ENCODE data around the gene NUP153.
"Not testable (repeated sequence)": the region's sequence is repeated elsewhere in the genome, so short reads cannot be mapped to it uniquely, and the experiment has no call there.

NUP153 gene

DNA sequence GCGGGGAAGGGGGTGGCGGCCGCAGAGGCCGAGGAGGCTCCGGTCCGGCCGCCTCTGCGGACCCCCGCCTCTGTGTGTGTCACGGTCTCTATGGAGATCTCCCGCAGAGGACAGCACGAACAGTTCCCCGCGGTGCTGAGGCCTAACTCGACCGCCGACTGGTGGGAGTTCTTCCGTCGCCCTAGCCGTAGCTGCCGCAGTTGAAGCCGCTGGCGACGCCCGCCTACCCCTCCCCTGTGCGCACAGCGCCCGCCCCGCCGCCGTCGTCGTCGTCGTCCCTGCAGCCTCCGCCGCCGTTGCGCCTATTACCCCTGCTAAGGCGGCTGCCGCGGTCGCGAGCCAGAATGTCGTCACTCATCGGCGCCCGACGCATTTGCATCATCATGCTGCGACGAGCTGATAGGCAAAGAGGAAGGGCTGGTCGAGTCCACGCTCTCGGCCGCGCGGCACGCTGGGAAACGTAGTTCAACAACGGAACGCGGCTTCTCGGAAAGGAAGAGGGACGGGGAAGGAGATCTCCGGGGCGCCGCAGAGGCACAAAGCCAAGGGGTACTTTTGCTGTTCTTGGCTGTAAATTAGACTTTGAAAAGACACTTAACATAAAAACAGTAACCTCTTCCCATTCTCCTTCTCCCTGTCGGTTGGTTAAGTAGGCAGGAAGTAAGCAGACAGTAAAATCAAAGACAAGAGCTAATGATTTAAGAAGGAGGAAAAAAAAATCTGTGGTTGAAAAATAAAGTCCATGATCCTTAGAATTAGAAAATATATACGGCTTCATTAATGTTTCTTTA lies at the start of gene NUP153:
Gene NUP153, minus strand, starts transcription at position 346 of the 791 bp plus-strand sequence. CDS start 538 bp downstream, outside the sequence.
- peak; percentile 96 for DNase-seq

DNA sequence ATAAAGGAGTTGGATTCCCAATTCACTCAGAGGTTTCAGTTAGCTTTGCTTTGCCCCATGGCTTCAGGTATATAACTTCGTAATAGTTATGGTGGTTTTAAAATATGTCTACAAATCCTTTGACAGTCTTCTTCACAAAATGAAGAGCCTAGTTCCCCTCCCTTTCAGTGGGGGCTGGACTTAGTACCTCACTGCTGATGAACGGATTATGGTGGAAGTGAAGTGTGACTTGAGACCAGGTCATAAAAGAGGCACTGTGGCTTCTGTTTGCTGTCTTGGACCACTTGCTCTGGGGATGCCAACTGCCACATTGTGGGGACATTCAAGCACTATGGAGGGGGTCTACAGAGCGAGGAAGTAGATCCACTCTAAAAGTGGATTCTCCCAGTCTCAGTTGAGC lies 47.5 kb upstream of the NUP153 start:
- DNase-seq: no peak

DNA sequence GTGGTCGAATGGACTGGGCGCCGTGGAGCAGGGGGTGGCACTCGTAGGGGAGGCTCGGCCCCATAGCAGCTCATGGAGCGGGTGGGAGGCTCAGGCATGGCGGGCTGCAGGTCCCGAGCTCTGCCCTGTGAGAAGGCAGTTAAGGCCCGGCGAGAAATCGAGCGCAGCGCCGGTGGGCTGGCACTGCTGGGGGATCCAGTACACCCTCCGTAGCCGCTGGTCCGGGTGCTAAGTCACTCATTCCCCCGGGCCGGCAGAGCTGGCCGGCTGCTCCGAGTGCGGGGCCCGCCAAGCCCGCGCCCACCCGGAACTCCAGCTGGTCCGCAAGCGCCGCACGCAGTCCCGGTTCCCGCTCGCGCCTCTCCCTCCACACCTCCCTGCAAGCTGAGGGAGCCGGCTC lies 38.6 kb upstream of the NUP153 start:
- not testable (repeated sequence) for DNase-seq

DNA sequence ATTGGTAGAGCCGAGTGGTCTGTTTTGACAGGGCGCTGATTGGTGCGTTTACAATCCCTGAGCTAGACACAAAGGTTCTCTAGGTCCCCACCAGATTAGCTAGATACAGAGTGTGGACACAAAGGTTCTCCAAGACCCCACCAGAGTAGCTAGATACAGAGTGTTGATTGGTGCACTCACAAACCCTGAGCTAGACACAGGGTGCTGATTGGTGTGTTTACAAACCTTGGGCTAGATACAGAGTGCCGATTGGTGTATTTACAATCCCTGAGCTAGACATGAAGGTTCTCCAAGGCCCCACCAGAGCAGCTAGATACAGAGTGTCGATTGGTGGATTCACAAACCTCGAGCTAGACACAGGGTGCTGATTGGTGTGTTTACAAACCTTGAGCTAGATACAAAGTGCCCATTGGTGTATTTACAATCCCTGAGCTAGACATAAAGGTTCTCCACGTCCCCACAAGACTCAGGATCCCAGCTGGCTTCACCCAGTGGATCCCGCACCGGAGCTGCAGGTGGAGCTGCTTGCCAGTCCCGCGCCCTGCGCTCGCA lies 38.1 kb upstream of the NUP153 start:
- not testable (repeated sequence) for DNase-seq

DNA sequence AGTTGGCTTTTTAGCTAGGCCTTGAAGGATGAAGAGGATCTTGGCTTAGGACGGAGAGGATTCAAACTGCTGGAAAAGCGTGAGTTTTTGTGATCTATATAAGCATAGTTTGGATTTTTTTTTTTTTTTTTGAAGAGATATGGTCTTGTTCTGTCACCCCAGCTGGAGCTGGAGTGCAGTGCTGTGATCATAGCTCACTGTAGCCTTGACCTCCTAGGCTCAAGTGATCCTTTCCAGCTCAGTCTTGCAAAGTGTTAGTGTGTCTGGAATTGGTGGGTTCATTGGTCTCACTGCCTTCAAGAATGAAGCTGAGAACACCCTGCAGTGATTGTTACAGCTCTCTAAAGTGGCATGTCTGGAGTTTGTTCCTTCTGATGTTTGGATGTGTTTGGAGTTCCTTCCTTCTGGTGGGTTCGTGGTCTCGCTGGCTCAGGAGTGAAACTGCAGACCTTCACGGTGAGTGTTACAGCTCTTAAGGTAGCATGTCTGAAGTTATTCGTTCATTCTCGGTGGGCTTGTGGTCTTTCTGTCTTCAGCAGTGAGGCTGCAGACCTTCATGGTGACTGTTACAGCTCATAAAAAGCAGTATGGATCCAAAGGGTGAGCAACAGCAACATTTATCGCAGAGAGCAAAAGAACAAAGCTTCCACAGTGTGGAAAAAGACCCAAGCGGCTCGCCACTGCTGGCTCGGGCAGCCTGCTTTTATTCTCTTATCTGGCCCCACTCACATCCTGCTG lies 37.5 kb upstream of the NUP153 start:
- no peak for DNase-seq

DNA sequence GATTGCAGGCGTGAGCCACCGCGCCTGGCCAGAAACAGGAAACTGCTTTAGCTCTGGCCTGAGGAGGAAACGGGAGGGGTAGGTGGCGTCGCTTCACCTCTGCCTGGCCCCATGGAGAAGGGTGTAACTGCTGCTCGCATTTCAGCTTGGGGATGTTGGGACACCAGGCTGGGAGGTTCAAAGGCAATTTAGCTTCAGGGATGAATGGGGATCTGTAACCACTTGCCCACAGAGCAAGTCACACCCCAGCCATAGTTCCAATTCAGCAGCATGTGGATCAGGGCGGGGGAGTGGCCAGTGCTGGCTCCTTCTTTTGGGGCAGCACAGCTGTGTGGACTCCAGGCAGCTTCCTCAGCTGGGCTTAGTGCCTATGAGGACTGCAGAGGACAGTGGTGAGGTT lies 34.8 kb upstream of the NUP153 start:
- no peak for DNase-seq

DNA sequence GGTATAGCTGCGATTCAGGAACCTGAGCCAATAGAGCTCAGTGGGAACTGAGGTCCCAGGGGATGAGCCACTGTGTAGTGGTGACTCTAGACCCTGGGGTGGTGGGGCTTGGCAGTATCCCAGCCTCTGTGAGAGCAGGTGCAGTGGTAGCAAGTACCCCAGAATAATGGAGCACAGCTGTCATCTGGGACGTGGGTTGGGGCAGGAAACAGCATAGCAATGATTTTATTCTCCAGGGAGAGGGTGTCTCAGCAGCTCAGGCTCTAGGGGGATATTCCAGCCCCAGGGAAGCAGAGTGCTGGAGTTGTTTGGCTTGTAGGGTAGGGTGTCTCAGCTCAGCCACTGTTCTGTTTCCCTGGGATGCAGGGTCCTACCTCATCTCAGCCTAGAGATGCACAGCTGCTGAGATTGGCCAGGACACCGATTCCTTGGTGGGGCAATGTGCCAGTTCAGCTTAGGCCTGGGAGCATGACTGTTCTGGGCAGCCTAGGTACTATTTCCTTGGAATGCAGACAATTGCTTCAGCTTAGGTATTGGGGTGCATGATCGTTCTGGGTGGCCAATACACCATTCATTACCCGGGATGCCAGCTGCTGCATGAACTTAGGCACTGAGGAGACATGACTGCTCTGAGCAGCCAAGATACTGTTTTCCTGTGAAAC lies 34.0 kb upstream of the NUP153 start:
- peak; percentile 40 for DNase-seq

DNA sequence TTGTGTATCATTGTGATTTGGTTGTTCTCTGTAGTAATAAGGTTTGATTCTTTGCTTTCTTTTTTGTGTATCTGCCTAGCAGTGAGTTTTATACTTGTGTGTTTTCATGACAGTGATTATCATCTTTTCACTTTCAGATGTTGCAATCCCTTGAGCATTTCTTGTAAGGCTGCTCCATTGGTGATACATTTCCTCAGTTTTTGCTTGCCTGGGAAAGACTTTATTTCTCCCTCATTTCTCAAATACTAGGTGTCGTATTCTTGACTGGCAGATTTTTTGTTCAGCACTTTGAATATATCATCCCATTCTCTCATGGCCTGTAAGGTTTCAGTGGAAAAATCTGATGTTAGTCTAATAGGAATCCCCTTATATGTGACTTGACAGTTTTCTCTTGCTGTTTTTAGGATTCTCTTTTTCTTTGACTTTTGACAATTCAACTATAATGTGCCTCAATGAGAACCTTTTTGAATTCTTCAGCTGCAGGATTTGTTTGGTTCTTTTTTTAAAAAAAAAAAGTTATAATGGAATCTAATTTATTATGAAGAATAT lies 31.1 kb upstream of the NUP153 start:
- no peak for DNase-seq

DNA sequence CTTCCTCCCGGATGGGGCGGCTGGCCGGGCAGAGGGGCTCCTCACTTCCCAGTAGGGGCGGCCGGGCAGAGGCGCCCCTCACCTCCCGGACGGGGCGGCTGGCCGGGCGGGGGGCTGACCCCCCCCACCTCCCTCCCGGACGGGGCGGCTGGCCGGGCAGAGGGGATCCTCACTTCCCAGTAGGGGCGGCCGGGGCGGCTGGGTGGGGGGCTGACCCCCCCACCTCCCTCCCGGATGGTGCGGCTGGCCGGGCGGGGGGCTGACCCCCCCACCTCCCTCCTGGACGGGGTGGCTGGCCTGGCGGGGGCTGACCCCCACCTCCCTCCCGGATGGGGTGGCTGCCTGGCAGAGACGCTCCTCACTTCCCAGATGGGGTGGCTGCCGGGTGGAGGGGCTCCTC lies 28.6 kb upstream of the NUP153 start:
- not testable (repeated sequence) for DNase-seq

DNA sequence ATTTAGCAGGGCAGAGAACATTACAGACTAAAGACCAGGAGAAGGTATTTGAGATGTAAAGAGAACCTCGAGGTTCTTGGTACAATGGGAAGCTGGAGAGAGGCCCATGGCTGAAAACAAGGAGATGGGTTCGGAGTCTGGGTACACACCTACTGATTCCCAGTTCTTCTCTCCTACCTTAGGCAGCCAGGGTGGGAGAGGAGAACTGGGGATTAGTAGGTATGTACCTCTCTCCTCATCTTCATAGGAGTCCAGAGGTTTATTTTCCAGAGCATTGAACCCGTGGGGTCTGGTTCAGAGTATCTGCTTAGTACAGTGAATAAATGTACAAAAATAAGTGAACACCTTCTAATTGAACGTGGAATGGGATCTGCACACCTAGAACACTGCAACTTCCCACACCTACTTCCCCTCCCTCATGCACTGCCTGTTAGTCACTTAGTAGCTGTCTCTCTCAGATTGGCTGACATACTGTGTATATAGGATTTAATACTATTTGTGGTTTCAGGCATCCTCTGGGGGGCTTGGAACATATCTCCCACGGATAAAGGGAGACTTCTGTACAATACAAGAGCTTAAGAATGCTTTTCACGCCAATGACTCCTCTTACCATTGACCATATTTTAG lies 23.5 kb upstream of the NUP153 start:
- DNase-seq: no peak

DNA sequence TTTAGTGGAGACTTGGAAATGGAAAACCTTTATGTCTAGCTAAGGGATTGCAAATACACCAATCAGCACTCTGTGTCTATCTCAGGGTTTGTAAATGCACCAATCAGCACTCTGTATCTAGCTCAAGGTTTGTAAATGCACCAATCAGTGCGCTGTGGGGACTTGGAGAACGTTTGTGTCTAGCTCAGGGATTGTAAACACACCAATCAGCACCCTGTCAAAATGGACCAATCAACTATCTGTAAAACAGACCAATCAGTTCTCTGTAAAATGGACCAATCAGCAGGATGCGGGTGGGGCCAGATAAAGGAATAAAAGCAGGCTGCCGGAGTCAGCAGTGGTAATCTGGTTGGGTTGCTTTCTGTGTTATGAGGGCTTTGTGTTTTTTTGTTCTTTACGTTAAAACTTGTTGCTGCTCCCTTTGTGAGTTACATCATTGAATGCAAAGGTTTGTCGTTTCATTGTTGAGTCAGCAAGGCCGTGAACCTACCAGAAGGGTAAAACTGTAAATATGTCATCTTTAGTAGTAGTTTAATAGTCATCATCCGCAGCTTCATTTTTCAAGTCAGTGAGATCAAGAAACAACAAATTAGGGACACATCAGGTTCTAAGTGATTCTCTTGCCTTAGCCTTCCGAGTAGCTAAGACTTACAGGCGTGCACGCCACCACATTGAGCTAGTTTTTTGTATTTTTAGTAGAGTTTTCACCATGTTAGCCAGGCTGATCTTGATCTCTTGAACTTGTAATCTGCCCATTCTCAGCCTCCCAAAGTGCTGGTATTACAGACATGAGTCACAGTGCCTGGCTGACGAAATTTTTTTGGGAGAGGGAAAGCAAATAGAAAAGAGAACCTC lies 22.7 kb upstream of the NUP153 start:
- no peak for DNase-seq

DNA sequence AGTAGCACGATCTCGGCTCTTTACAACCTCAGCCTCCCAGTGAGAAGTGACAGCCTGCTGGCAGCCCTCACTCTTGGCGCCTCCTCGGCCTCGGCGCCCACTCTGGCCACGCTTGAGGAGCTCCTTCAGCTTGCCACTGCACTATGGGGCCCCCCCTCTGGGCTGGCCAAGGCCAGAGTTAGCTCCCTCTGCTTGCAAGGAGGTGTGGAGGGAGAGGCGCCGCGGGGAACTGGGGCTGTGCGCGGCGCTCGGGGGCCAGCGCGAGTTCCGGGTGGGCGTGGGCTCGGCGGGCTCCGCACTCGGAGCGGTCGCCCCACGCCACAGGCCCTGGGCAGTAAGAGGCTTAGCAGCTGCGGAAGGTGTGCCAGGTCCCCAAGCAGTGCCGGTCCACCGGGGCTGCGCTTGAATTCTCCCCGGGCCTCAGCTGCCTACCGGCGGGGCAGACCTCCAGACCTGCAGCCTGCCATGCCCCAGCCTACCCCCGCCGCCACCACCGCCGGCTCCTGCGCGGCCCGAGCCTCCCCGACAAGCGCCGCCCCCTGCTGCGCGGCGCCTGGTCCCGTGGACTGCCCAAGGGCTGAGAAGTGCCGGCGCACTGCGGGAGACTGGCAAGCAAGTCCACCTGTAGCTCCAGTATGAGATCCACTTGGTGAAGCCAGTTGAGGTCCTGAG lies 22.0 kb upstream of the NUP153 start:
- no peak for DNase-seq

DNA sequence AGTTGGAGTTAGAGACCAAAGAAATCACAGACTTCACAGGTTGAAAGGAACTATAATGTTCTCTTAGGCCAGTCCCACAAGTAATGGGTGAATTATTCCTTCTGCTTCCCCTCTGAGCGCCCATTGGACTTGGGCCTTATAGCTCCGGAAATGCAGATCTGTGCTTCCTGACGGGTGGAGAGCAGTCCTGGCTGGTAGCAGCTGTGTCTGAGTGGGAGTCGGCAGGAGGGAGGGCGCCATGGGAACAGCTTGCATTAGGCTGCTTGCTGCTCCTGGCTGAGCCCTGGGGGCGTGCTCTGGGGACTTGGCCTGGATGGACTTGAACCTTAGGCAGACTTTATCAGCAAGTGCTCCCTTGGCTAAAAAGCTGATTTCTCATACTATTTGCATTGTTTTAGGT lies 18.4 kb upstream of the NUP153 start:
- peak; percentile 26 for DNase-seq

DNA sequence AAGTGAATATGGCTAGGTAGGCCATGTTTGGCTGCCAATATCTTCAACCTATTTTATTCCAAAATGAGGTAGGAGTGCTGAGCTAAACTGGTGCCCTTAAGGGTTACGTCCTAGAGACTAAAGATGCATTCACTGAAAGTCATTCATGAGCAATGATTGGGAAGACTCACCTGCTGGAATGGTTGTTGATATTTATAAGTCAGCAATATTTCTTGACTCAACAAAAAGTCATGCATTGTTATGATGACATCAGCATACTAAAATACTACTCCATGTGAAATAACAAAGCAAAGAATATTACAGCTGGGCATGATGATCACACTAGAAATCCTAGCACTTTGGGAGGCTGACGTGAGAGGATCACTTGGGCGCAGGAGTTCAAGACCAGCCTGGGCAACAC lies 17.6 kb upstream of the NUP153 start:
- DNase-seq: no peak

DNA sequence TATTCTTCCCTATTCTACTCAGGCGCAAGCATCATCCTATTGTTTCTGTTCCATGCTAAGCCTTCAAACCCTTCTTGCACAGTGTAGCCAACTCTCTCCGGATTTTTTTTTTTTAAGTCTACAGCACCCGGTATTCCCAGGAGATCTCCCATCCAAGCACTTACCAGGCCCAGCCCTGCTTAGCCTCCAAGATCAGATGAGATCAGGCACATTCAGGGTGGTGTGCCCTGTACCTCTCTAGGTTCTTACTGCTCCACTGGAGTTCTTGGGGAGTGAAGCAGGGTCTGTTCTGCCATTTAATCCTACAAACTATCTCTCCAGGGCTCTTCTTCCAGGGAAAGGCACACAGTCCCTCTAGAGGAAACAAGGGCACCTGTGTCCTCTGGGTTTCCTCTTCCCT lies 14.9 kb upstream of the NUP153 start:
- DNase-seq: no peak

DNA sequence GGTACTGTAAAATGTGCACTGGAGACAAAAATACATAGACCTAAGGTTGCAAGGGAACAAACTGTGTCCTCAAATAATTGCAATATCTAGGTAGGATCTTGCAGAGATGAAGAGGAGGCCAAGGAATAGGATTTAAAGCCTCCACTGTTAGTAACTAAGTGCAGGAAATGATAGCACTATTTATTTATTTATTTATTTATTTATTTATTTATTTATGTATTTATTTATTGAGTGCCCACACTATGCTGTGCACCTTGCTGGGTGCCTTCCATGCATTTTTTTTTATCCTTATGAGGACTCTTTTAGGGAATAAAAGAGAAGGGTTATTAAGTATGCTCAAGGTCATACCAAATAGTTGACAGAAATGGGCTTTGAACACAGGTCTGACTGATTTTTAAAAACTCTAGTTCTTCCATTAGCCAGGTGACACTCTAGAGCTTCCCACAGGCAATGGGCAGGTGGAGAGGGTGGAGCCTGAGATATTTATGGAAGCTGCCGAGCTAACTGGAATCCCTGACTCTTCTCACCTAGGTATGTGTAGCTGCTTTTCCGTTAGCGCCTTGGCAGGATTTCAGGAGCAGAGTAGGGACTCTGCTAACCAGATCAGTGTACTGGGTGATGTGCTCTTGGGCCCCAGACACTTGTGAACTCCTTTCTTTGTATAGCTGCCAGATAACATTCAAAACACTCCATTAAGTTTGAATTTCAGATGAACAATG lies 12.8 kb upstream of the NUP153 start:
- peak; percentile 58 for DNase-seq

DNA sequence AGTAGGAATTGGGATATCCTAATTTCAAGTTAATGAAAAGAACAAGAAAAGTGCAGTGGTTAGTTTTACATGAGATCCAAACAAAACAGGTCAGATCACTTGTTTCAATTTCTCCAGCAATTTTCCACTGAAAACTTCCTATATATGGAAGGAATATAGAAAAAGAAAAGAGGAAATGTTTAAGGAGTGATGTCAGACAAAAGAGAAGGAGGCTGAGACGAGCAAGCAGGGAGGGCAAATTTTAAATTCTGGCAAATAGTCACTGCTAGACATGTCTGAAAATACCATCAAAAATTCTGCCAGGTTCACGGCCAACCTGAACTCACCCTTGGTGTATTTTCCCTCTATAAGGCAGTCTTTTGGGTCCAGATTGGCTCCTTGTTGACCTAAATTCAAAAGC lies 9.5 kb upstream of the NUP153 start:
- no peak for DNase-seq

DNA sequence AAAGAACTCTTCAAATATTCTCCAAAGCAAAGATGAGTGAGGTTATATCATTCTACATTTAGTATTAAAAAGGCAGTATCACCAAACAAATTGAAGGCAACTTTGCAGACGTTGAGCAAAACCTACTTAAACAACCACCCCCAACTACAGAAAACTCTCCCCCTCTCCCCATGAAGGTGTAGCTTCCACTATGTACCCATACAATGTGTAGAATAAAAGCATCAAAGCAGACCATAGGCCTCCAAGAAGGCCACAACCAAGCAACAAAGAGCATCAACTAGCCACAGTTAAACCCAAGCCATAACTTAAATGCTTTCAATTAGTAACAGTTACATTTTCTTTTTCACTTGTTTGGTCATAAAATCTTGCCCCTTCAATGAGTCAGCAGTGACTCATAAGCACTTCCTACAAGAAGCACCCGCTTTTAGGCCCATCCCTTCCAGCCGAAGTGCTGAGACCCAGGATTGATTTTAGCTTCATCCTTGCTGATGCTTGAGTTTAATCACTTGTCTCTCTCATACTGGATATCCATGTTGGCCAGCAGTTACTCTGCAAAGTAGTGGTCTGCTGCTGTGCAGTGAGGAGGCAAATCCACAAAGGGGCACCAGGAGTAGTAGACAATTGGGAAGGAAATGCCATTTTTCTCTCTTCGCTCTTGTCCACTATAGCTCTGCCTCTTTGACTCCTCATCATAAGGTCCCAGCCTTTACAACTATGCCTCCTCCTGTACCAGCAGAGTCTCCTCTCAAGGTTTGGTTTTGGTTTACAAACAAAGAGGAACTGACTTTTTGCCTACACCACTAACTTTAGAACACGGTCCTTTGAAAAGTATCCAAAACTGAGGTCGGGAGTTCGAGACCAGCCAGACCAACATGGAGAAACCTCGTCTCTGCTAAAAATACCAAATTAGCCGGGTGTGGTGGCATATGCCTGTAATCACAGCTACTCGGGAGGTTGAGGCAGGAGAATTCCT lies 8.4 kb upstream of the NUP153 start:
- no peak for DNase-seq

DNA sequence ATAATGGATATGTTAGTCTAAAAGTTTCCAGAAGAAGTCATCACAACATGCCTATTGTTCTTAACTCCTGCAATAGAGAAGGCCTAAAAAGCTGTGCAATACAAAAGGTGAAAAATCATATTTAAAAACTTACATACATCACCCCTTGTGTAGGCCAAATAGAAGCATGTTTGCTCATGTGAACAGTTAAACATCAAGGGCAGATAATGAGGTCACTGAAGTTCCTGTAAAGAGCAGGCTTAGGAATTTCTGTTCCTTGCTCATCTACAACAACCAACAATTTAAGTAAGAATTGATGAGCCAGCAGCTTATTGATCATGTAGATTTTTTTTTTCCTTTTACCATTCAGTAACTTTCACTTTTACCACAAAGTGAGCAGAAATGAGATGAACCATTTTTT lies 7.5 kb upstream of the NUP153 start:
- no peak for DNase-seq
